Muscle layer of colon (tissue), 2 donors: Measurements from ENCODE around the gene CACNA1D.

Experiments used
- H3K27ac ChIP-seq: one replicate; pipeline ENCODE4 v1.7.0; 2013; ENCODE audit warnings: low read depth, mild to moderate bottlenecking, low read length, moderate library complexity
- H3K27me3 ChIP-seq, 2 donors: one replicate each; pipeline ENCODE4 v1.7.0; 2013; ENCODE audit warnings: low read length in 2 of 2, mild to moderate bottlenecking in 2 of 2; ENCODE audit not compliant: insufficient read depth in 2 of 2, control insufficient read depth in 1 of 2
- H3K36me3 ChIP-seq: one replicate; pipeline ENCODE4 v1.7.0; 2013; ENCODE audit warnings: mild to moderate bottlenecking, low read length; ENCODE audit not compliant: insufficient read depth
- H3K4me1 ChIP-seq: one replicate; pipeline ENCODE4 v1.7.0; 2013; ENCODE audit warnings: mild to moderate bottlenecking, low read length; ENCODE audit not compliant: insufficient read depth
- H3K4me3 ChIP-seq, 2 donors: one replicate each; pipeline ENCODE4 v1.7.0; 2013; ENCODE audit warnings: low read length in 2 of 2, low read depth in 1 of 2, mild to moderate bottlenecking in 1 of 2, moderate library complexity in 1 of 2
- H3K9ac ChIP-seq: one replicate; pipeline ENCODE4 v1.7.0; 2013; ENCODE audit warnings: low read length
- H3K9me3 ChIP-seq: one replicate; pipeline ENCODE4 v1.7.0; 2013; ENCODE audit warnings: mild to moderate bottlenecking, low read length
- donor health status: abdominal sarcoma.
- donor health status: Adenocarcinoma of cecum.

The CACNA1D gene

GRCh38 chr3:53808496-53808895 is 314.1 kb downstream of the CACNA1D start:
- no peaks in the 10 kb centered on the region for H3K27me3 ChIP-seq
- no peaks in the 10 kb centered on the region for H3K36me3 ChIP-seq
- H3K9ac ChIP-seq = no peak overlapping the region
- H3K9me3 ChIP-seq = no peaks in the 10 kb centered on the region
- H3K4me3 ChIP-seq = no peak overlapping the region
- no peaks in the 10 kb centered on the region for H3K4me1 ChIP-seq
- no peak overlapping the region for H3K27ac ChIP-seq

GRCh38 chr3:53809267-53809666 is 314.9 kb downstream of the CACNA1D start:
- Histone ChIP-seq H3K9me3 (no peaks in the 10 kb centered on the region), H3K4me1 (no peaks in the 10 kb centered on the region), H3K27ac (no peak overlapping the region), H3K9ac (no peak overlapping the region), H3K36me3 (no peaks in the 10 kb centered on the region), H3K27me3 (no peaks in the 10 kb centered on the region), H3K4me3 (no peak overlapping the region)

- Histone ChIP-seq H3K9ac (no peak overlapping the region), H3K27ac (no peak overlapping the region), H3K4me1 (no peaks in the 10 kb centered on the region), H3K9me3 (no peaks in the 10 kb centered on the region), H3K27me3 (no peaks in the 10 kb centered on the region), H3K4me3 (no peak overlapping the region), H3K36me3 (no peaks in the 10 kb centered on the region)
These were observed 315.5 kb downstream of the CACNA1D start for GRCh38 chr3:53809764-53810400.

DNA sequence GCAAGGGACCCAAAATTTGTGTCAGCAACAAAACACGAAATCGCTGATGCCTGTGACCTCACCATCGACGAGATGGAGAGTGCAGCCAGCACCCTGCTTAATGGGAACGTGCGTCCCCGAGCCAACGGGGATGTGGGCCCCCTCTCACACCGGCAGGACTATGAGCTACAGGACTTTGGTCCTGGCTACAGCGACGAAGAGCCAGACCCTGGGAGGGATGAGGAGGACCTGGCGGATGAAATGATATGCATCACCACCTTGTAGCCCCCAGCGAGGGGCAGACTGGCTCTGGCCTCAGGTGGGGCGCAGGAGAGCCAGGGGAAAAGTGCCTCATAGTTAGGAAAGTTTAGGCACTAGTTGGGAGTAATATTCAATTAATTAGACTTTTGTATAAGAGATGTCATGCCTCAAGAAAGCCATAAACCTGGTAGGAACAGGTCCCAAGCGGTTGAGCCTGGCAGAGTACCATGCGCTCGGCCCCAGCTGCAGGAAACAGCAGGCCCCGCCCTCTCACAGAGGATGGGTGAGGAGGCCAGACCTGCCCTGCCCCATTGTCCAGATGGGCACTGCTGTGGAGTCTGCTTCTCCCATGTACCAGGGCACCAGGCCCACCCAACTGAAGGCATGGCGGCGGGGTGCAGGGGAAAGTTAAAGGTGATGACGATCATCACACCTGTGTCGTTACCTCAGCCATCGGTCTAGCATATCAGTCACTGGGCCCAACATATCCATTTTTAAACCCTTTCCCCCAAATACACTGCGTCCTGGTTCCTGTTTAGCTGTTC is 316.9 kb downstream of the CACNA1D start:
- H3K9ac ChIP-seq = no peak overlapping the region
- H3K36me3 ChIP-seq = no peaks in the 10 kb centered on the region
- no peak overlapping the region for H3K27ac ChIP-seq
- H3K4me3 ChIP-seq = no peak overlapping the region
- no peaks in the 10 kb centered on the region for H3K4me1 ChIP-seq
- no peaks in the 10 kb centered on the region for H3K27me3 ChIP-seq
- H3K9me3 ChIP-seq = no peaks in the 10 kb centered on the region

GRCh38 chr3:53812434-53812833 is 318.0 kb downstream of the CACNA1D start:
- no peaks in the 10 kb centered on the region for H3K27me3 ChIP-seq
- H3K9ac ChIP-seq = no peak overlapping the region
- H3K4me1 ChIP-seq = no peaks in the 10 kb centered on the region
- H3K9me3 ChIP-seq = no peaks in the 10 kb centered on the region
- no peak overlapping the region for H3K4me3 ChIP-seq
- H3K27ac ChIP-seq = no peak overlapping the region
- H3K36me3 ChIP-seq = no peaks in the 10 kb centered on the region

GRCh38 chr3:53813229-53813628 is 318.8 kb downstream of the CACNA1D start:
- H3K4me3 ChIP-seq = no peak overlapping the region
- H3K9ac ChIP-seq = no peak overlapping the region
- H3K27me3 ChIP-seq = no peaks in the 10 kb centered on the region
- H3K4me1 ChIP-seq = no peaks in the 10 kb centered on the region
- H3K36me3 ChIP-seq = no peaks in the 10 kb centered on the region
- no peak overlapping the region for H3K27ac ChIP-seq
- no peaks in the 10 kb centered on the region for H3K9me3 ChIP-seq

- Histone ChIP-seq H3K9ac (no peak overlapping the region), H3K27ac (no peak overlapping the region), H3K4me3 (no peak overlapping the region), H3K4me1 (no peaks in the 10 kb centered on the region), H3K27me3 (no peaks in the 10 kb centered on the region), H3K36me3 (no peaks in the 10 kb centered on the region), H3K9me3 (no peaks in the 10 kb centered on the region)
These were observed 319.5 kb downstream of the CACNA1D start for GRCh38 chr3:53813876-53814275.

GRCh38 chr3:53815067-53815466 is 320.7 kb downstream of the CACNA1D start:
- Histone ChIP-seq H3K4me3 (no peak overlapping the region), H3K9me3 (no peaks in the 10 kb centered on the region), H3K27ac (no peak overlapping the region), H3K4me1 (no peaks in the 10 kb centered on the region), H3K9ac (no peak overlapping the region), H3K27me3 (no peaks in the 10 kb centered on the region), H3K36me3 (no peaks in the 10 kb centered on the region)

DNA sequence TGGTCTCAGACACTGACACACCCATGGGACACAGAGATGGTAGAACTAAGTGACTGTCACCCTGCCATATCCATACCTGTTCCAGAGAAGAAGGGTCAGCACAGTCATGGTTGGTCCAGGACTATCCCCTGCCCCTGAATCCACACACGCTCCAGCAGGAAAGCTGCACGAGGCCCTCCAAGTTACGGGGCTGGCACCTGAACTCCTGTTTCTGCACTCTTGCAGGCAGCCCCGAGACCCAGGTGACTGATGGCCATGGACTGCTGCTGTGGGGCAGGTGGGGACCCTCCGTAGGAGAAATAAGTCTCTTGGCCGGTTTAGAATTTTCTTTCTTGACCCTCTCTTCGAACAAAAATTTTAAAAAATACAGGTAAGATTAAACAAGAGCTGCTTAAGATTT is 321.2 kb downstream of the CACNA1D start:
- Histone ChIP-seq H3K9me3 (no peaks in the 10 kb centered on the region), H3K27ac (no peak overlapping the region), H3K36me3 (no peaks in the 10 kb centered on the region), H3K9ac (no peak overlapping the region), H3K4me3 (no peak overlapping the region), H3K27me3 (no peaks in the 10 kb centered on the region), H3K4me1 (no peaks in the 10 kb centered on the region)

DNA sequence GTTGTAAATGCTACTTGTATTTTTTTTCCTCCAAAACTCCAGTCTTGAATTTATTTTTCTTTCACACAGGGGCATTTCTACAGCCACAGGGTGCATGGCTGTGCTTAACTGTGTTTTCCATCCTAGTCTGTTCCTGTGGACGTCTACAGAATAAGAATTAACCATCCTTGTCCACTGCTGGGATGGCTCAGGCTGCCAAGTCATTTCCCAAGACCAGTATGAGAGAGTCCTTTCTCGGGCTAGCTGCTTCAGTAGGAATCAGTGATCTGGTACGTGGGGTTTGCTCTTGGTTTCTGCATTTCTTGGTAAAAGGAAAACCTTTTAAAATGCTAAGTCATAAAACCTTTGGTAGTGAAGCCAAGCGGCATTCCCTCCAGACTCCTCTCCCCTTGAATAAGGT is 322.0 kb downstream of the CACNA1D start:
- H3K27ac ChIP-seq = no peak overlapping the region

GRCh38 chr3:53817211-53817610 is 322.8 kb downstream of the CACNA1D start:
- no peaks in the 10 kb centered on the region for H3K36me3 ChIP-seq
- H3K9ac ChIP-seq = no peak overlapping the region

More for the DNA sequence above, 322.0 kb downstream of the CACNA1D start:
- no peaks in the 10 kb centered on the region for H3K27me3 ChIP-seq
- H3K4me1 ChIP-seq = no peaks in the 10 kb centered on the region
- no peak overlapping the region for H3K9ac ChIP-seq
- no peaks in the 10 kb centered on the region for H3K36me3 ChIP-seq
- no peaks in the 10 kb centered on the region for H3K9me3 ChIP-seq
- H3K4me3 ChIP-seq = no peak overlapping the region

DNA sequence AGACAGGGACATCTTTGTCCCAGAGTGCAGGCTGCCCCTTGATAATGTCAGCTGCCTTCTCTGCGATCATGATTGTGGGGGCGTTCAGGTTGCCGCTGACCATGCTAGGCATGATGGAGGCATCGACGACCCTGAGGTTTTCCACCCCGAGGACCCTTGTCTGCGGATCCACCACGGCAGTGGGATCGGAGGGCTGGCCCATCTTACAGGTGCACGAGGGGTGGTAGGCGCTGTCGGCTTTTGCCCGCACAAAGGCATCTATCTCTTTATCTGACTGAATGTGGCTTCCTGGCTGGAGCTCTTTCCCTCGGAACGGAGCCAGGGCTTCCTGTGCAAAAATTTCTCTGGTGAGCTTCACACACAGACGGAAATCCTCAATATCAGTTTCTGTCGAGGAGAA is 323.4 kb downstream of the CACNA1D start:
- no peaks in the 10 kb centered on the region for H3K27me3 ChIP-seq
- H3K27ac ChIP-seq = no peak overlapping the region
- no peaks in the 10 kb centered on the region for H3K36me3 ChIP-seq
- no peaks in the 10 kb centered on the region for H3K9me3 ChIP-seq
- H3K9ac ChIP-seq = no peak overlapping the region
- no peaks in the 10 kb centered on the region for H3K4me1 ChIP-seq
- no peak overlapping the region for H3K4me3 ChIP-seq

More at GRCh38 chr3:53817211-53817610, 322.8 kb downstream of the CACNA1D start:
- H3K9me3 ChIP-seq = no peaks in the 10 kb centered on the region
- H3K4me1 ChIP-seq = no peaks in the 10 kb centered on the region
- H3K27ac ChIP-seq = no peak overlapping the region
- H3K27me3 ChIP-seq = no peaks in the 10 kb centered on the region
- H3K4me3 ChIP-seq = no peak overlapping the region
